Mucosa of descending colon (tissue), 3 donors: ENCODE results near the gene CFAP298. TPM values are rescaled to one million over a fixed set of nuclear protein-coding genes. Genes with fewer than 3 reads are reported as not detected.

Source experiments
- ATAC-seq: fragments of 200-7000 bp; cut with Tn5 transposase; one replicate; pipeline ENCODE4 v1.9.1; 2020; ENCODE audit warnings: mild to moderate bottlenecking, moderate library complexity
- DNase-seq, 3 donors: peaks; one replicate each; pipeline ENCODE4 v3.0.0-alpha.2; 2020
- H3K36me3 ChIP-seq: fragments of 200-600 bp; one replicate; pipeline ENCODE4 v1.8.0; 2021; ENCODE audit warnings: low read depth, mild to moderate bottlenecking
- H3K4me1 ChIP-seq: fragments of 200-600 bp; one replicate; pipeline ENCODE4 v1.8.0; 2021; ENCODE audit warnings: low read depth, mild to moderate bottlenecking
- H3K4me3 ChIP-seq: fragments of 200-600 bp; one replicate; pipeline ENCODE4 v1.8.0; 2021; ENCODE audit warnings: mild to moderate bottlenecking
- H3K9me3 ChIP-seq: fragments of 200-600 bp; one replicate; pipeline ENCODE4 v1.8.0; 2021; ENCODE audit warnings: mild to moderate bottlenecking
- CTCF ChIP-seq: fragments of 200-600 bp; IDR thresholded peaks from one replicate; pipeline ENCODE4 v1.8.0; 2022; ENCODE audit warnings: antibody characterized with exemption, mild to moderate bottlenecking
- intact Hi-C, 2 donors: fragments of 100-400 bp; cut with DNase I in 1 of 2; cut with micrococcal nuclease in 1 of 2; formaldehyde crosslinking; loops; one replicate each; pipeline versions ENCODE4 v1.11.0 to v1.11.1; 2022; cut with DNase I, micrococcal nuclease
- total RNA-seq, 3 donors: library from RNA; stranded (reverse); fragmentation: NEBNext Ultra II Directional in 2 of 3; extraction: Animal tissue kit (Norgen Biotek cat#: 25700) in 2 of 3; gene quantifications; one replicate each; pipeline versions ENCODE4 v1.2.1 to v1.2.4, GENCODE V29; 2021 to 2023
- donor health status: DM: no; HTN: no; CAD: no; lungs with moderate emphysema.
- donor health status: DM: no; HTN: no; CAD: no.
- donor health status: DM: no; HTN: yes; CAD: no.

Gene CFAP298
- total RNA-seq, 3 donors from 2014 or later = 24.2 to 35.6 (median 27.0) TPM

DNA sequence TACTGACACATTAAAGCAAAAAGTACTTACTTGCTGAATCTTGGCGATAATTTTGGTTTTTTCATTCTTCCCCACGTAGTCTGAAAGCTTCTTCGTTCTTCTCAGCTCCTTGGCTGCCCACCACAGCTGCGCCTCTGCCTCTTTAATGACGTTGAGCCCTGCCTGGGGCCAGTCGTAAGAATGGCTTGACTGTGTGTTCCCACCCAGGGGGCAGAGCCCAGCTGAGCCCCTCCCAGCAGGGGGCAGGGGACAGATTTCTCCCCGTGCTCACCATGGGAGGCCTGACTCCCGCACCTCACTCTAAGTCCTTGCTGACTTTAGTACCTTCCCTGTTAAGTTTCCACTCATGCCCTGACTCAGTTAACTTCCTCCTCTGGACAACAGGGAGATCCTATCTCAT, 9.0 kb downstream of the CFAP298 start:
- Histone ChIP-seq H3K36me3 (no peaks in the 10 kb centered on the region), H3K4me3 (no peak overlapping the region), H3K9me3 (no peaks in the 10 kb centered on the region), H3K4me1 (no peaks in the 10 kb centered on the region)
- intact Hi-C loops = loop anchor here (10.0 kb wide), 2 partner anchors 188 to 198 kb away; partner anchors contain the start of gene EVA1C (in 1 of the 2)
- DNase-seq (no peak), ATAC-seq (no peak)
- TF ChIP-seq CTCF = no peak

- Histone ChIP-seq H3K9me3 (no peaks in the 10 kb centered on the region), H3K4me1 (no peaks in the 10 kb centered on the region), H3K4me3 (no peak overlapping the region), H3K36me3 (no peaks in the 10 kb centered on the region)
- TF ChIP-seq CTCF = no peak
- no peak for ATAC-seq
- no peak for DNase-seq
- intact Hi-C loops = loop anchor here (10.0 kb wide), 2 partner anchors 187 to 197 kb away; partner anchors contain the start of gene EVA1C (in 1 of the 2)
These were observed 10.1 kb downstream of the CFAP298 start for GRCh38 chr21:32602099-32602498.

DNA sequence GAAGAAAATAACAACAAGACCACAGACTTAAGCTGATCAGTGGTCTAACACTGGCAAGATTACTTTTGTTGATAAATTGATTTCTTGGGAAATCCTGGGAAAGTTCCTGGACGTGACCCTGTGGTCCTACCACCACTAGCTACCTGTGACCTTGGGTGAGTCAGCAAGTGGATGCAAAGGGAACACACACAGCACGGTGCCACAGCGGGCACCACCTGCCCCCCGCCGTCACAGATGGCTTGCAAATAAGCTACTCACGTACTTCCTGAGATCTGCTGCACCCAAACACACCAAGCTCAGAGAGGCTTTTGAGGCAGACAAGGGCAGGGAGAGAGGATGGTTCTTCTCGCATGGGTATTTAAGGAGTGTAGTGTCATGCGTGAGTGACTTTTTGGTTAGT, 12.7 kb downstream of the CFAP298 start:
- no peak for TF ChIP-seq CTCF
- intact Hi-C loops = no loop called here
- H3K4me1 ChIP-seq = no peaks in the 10 kb centered on the region
- DNase-seq (no peak), ATAC-seq (no peak)
- no peaks in the 10 kb centered on the region for H3K9me3 ChIP-seq
- no peak overlapping the region for H3K4me3 ChIP-seq
- no peaks in the 10 kb centered on the region for H3K36me3 ChIP-seq

DNA sequence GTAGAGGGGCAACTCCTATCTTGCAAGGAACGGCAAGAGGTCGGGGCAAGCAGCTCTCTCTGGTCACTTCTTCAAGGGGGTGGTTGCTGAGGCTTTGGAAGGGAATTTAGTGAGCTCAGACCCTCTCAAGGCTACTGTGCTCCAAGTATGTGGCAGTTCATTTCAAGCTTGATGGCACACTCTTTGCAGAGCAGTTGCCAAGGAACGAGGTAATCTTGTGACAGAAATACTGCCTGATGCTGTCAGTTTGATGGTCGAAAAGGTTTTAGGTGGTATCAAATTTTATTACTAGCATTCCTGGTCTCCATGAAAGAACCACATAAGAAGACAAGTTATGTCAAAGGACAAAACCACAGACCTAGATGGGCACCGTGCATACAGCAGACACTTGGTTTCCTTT, 13.1 kb downstream of the CFAP298 start:
- intact Hi-C loops = no loop called here
- Histone ChIP-seq H3K36me3 (no peaks in the 10 kb centered on the region), H3K4me3 (no peak overlapping the region), H3K4me1 (no peaks in the 10 kb centered on the region), H3K9me3 (no peaks in the 10 kb centered on the region)
- no peak for TF ChIP-seq CTCF
- DNase-seq (no peak), ATAC-seq (no peak)

GRCh38 chr21:32597205-32597604, 15.0 kb downstream of the CFAP298 start:
- Histone ChIP-seq H3K36me3 (no peaks in the 10 kb centered on the region), H3K9me3 (no peaks in the 10 kb centered on the region), H3K4me1 (peaks cover 2% of the 10 kb centered on the region), H3K4me3 (no peak overlapping the region)
- DNase-seq (no peak), ATAC-seq (no peak)
- intact Hi-C loops = no loop called here
- no peak for TF ChIP-seq CTCF

DNA sequence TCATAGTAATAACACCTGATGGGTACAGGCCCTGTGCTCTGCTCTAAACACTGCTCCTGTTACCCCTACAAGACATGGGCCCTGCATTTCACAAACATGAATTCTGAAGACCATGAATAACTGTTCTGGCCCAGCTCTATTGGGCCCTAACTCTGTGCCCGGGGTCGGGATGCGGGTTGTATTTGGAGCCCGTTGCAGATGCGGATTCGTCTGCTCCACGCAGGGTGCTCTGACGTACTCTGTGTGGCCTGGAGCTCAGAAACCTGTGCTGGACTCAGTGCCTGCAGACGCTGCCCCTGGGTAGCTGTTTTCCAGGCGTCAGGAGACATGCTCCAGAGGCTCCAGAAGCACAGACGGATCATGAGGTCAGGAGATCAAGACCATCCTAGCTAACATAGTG, 16.7 kb downstream of the CFAP298 start:
- no peaks in the 10 kb centered on the region for H3K36me3 ChIP-seq
- intact Hi-C loops = no loop called here
- no peak for DNase-seq
- TF ChIP-seq CTCF = no peak
- H3K4me3 ChIP-seq = no peak overlapping the region
- no peak for ATAC-seq
- peaks cover 2% of the 10 kb centered on the region for H3K4me1 ChIP-seq
- H3K9me3 ChIP-seq = no peaks in the 10 kb centered on the region
